GM18951 (cell line): ENCODE results near the gene USP47.

Experiments used
- POLR2A ChIP-seq: IDR thresholded peaks from 4 replicates; pipeline ENCODE4 v1.6.1; 2011; ENCODE audit warnings: mild to moderate bottlenecking; ENCODE audit not compliant: insufficient read length, insufficient read depth; ENCODE audit errors: extremely low read depth
- in situ Hi-C: fragments of 300-500 bp; cut with MboI; formaldehyde crosslinking; loops from one replicate; pipeline ENCODE4 v1.12.0; 2022; ENCODE audit warnings: low sequenced_read_pairs, mixed read lengths, inconsistent platforms; ENCODE audit not compliant: unreplicated experiment

USP47 gene

GRCh38 chr11:11988681-11989261 lies 147.0 kb downstream of the USP47 start:
- no peak for TF ChIP-seq POLR2A

GRCh38 chr11:11989774-11990744 lies 148.3 kb downstream of the USP47 start:
- in situ Hi-C loops: no loop called here
- no peak for TF ChIP-seq POLR2A

More at GRCh38 chr11:11988681-11989261, 147.0 kb downstream of the USP47 start:
- in situ Hi-C loops: no loop called here

GRCh38 chr11:11992257-11993212 lies 150.8 kb downstream of the USP47 start:
- no peak for TF ChIP-seq POLR2A

GRCh38 chr11:11993839-11994238 lies 152.1 kb downstream of the USP47 start:
- no peak for TF ChIP-seq POLR2A
- in situ Hi-C loops: no loop called here

More at GRCh38 chr11:11992257-11993212, 150.8 kb downstream of the USP47 start:
- in situ Hi-C loops: no loop called here

GRCh38 chr11:11995601-11996000 lies 153.8 kb downstream of the USP47 start:
- TF ChIP-seq POLR2A: no peak
- in situ Hi-C loops: no loop called here

GRCh38 chr11:11996321-11997048 lies 154.7 kb downstream of the USP47 start:
- in situ Hi-C loops: no loop called here

GRCh38 chr11:11997049-11997322 lies 155.2 kb downstream of the USP47 start:
- in situ Hi-C loops: no loop called here

More at GRCh38 chr11:11996321-11997048, 154.7 kb downstream of the USP47 start:
- no peak for TF ChIP-seq POLR2A

GRCh38 chr11:11998091-11998781 lies 156.5 kb downstream of the USP47 start:
- no peak for TF ChIP-seq POLR2A
- in situ Hi-C loops: no loop called here

More at GRCh38 chr11:11997049-11997322, 155.2 kb downstream of the USP47 start:
- no peak for TF ChIP-seq POLR2A

- no peak for TF ChIP-seq POLR2A
- in situ Hi-C loops: no loop called here
These were observed 159.4 kb downstream of the USP47 start for GRCh38 chr11:12001186-12001585.

GRCh38 chr11:12003336-12003735 lies 161.6 kb downstream of the USP47 start:
- in situ Hi-C loops: no loop called here
- TF ChIP-seq POLR2A: no peak

- no peak for TF ChIP-seq POLR2A
- in situ Hi-C loops: no loop called here
These were observed 162.0 kb downstream of the USP47 start for GRCh38 chr11:12003815-12004214.

- in situ Hi-C loops: no loop called here
- no peak for TF ChIP-seq POLR2A
These were observed 163.3 kb downstream of the USP47 start for GRCh38 chr11:12005061-12005460.

- in situ Hi-C loops: no loop called here
- no peak for TF ChIP-seq POLR2A
These were observed 163.7 kb downstream of the USP47 start for GRCh38 chr11:12005476-12005875.
